ENCODE results near the gene POU6F2. TPM values are rescaled to one million over a fixed set of nuclear protein-coding genes. Genes with fewer than 3 reads are reported as not detected.

The POU6F2 gene
- total RNA-seq, 4 donors from 2014 or later, result 0.31 to 0.66 TPM; not detected in 2

DNA sequence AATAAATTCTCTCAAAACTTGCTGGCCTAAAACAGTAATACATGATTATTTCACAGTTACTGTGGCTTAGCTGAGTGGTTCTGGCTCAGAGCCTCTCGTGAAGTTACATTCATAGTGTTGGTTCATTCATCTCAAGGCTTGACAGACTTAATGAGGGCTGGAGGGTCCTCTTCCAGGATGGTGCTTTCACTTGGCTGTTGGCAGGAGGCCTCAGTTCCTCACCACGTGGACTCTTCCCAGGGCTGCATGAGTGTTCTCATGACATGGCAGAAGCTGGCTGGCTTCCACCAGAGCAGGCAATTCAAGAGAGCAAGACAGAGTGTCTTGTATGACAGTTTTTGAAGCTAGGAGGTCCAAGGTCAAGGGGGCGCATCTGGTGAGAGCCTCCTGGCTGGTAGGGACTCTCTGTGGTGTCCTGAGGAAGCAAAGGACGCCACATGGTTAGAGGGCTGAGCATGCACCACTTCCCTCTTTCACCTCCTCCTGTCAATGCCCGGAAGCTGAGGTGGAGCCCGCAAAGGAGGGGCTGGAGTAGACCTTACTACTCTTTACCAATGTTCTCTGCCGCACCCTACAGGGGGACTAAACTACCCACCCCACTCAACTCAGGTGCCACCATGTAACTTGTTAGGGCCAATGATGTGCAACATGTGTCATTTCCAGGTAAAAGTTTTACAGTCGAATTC is 530.3 kb downstream of the POU6F2 start:
- Histone ChIP-seq H3K9me3 (no peaks in the 10 kb centered on the region), H3K4me1 (no peaks in the 10 kb centered on the region), H3K36me3 (no peaks in the 10 kb centered on the region), H3K4me3 (no peak overlapping the region), H3K27me3 (no peaks in the 10 kb centered on the region), H3K27ac (no peak overlapping the region)
- no peak for TF ChIP-seq POLR2AphosphoS5 (IDR thresholded peaks at IDR 0.05)
- no peak for TF ChIP-seq POLR2A (IDR thresholded peaks at IDR 0.05)
- TF ChIP-seq EP300 (IDR thresholded peaks at IDR 0.05), result no peak
- TF ChIP-seq, protein P1, sequence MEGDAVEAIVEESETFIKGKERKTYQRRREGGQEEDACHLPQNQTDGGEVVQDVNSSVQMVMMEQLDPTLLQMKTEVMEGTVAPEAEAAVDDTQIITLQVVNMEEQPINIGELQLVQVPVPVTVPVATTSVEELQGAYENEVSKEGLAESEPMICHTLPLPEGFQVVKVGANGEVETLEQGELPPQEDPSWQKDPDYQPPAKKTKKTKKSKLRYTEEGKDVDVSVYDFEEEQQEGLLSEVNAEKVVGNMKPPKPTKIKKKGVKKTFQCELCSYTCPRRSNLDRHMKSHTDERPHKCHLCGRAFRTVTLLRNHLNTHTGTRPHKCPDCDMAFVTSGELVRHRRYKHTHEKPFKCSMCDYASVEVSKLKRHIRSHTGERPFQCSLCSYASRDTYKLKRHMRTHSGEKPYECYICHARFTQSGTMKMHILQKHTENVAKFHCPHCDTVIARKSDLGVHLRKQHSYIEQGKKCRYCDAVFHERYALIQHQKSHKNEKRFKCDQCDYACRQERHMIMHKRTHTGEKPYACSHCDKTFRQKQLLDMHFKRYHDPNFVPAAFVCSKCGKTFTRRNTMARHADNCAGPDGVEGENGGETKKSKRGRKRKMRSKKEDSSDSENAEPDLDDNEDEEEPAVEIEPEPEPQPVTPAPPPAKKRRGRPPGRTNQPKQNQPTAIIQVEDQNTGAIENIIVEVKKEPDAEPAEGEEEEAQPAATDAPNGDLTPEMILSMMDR (IDR thresholded peaks at IDR 0.05), result no peak
- 85% methylated on average over 3 of the region's 8 CpGs; no CpG with 5 or more reads in 1 of the 2 donors for WGBS, 2 donors (ENCODE audit: low coverage in 1 of 2)
- ATAC-seq, result no peak

DNA sequence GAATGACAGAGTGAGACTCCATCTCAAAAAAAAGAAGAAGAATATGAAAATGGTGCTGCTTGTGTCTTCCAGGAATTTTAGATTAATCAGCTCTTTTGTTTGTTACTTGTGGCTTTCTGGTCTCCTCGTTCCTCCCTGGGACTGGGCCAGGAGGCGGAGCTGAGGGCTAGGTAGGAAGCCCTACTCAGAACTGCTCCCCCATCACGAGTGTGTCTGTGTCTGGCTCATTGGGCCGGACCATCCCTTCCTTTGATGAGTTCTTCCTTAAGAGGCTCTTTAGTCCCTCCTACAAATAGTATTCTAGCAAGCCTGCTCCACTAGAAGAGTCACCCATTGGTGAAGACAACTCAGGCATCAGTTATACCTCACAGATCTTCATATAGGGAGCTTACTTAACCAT is 531.7 kb downstream of the POU6F2 start:
- no peaks in the 10 kb centered on the region for H3K27me3 ChIP-seq
- no peaks in the 10 kb centered on the region for H3K4me1 ChIP-seq
- no peak for ATAC-seq
- H3K36me3 ChIP-seq, result no peaks in the 10 kb centered on the region
- TF ChIP-seq EP300 (IDR thresholded peaks at IDR 0.05) (no peak), POLR2A (IDR thresholded peaks at IDR 0.05) (no peak), POLR2AphosphoS5 (IDR thresholded peaks at IDR 0.05) (no peak)
- TF ChIP-seq, protein P1 (IDR thresholded peaks at IDR 0.05), result no peak
- H3K27ac ChIP-seq, result no peak overlapping the region
- H3K9me3 ChIP-seq, result no peaks in the 10 kb centered on the region
- no peak overlapping the region for H3K4me3 ChIP-seq
- 40 to 61% methylated on average over 1 to 4 of the region's 4 CpGs for WGBS, 2 donors (ENCODE audit: low coverage in 1 of 2)

DNA sequence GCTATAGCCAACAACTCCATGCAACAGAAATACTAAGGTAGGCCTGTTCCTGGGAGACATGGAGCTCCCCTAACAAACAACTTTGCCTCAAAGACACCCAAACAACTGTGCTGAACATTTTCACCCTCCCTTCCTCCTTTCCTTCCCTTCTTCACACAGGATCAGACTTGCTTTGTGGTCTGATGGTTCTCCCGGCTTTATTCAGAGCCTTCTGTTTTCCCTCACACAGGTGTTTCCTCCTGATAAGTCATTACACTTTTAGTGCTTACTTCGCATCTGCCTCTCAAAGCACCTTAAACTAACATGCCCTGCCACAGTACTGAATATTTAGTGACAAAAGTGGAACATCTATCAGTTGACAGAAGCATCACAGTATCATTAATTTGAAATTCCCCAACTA is 532.2 kb downstream of the POU6F2 start:
- Histone ChIP-seq H3K9me3 (no peaks in the 10 kb centered on the region), H3K27ac (no peak overlapping the region), H3K27me3 (no peaks in the 10 kb centered on the region), H3K36me3 (no peaks in the 10 kb centered on the region), H3K4me3 (no peak overlapping the region), H3K4me1 (no peaks in the 10 kb centered on the region)
- no peak for ATAC-seq
- TF ChIP-seq POLR2AphosphoS5 (IDR thresholded peaks at IDR 0.05) (no peak), POLR2A (IDR thresholded peaks at IDR 0.05) (no peak), EP300 (IDR thresholded peaks at IDR 0.05) (no peak)
- TF ChIP-seq, protein P1 (IDR thresholded peaks at IDR 0.05), result no peak
- WGBS, 2 donors (ENCODE audit: low coverage in 1 of 2), result 82% methylated on average over 2 of the region's 2 CpGs; no CpG with 5 or more reads in 1 of the 2 donors

DNA sequence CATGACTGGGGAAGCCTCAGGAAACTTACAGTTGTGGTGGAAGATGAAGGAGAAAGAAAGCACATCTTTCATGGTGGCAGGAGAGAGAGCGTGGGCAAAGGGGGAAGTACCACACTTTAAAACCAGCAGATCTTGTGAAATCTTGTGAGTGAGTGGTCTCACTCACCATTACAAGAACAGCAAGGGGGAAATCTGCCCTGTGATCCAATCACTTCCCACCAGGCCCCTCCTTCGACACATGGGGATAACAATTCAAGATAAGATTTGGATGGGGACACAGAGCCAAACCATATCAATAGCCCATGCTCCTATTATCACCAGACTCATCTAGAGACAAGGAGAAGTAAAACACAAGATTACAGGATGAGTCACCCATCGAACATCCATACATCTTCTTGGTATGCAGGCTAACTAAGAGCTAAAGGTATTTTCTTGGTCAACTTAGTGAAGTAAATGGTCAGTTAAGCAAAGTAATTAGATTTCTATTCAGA is 533.2 kb downstream of the POU6F2 start:
- Histone ChIP-seq H3K9me3 (no peaks in the 10 kb centered on the region), H3K27ac (no peak overlapping the region), H3K4me3 (no peak overlapping the region), H3K4me1 (no peaks in the 10 kb centered on the region), H3K36me3 (no peaks in the 10 kb centered on the region), H3K27me3 (no peaks in the 10 kb centered on the region)
- TF ChIP-seq POLR2A (IDR thresholded peaks at IDR 0.05) (no peak), EP300 (IDR thresholded peaks at IDR 0.05) (no peak), POLR2AphosphoS5 (IDR thresholded peaks at IDR 0.05) (no peak)
- TF ChIP-seq, protein P1 (IDR thresholded peaks at IDR 0.05), result no peak
- no peak for ATAC-seq
- 72 to 90% methylated on average over 2 of the region's 3 CpGs for WGBS, 2 donors (ENCODE audit: low coverage in 1 of 2)
